ENCODE results near the gene WBP2NL.

Gene WBP2NL

DNA sequence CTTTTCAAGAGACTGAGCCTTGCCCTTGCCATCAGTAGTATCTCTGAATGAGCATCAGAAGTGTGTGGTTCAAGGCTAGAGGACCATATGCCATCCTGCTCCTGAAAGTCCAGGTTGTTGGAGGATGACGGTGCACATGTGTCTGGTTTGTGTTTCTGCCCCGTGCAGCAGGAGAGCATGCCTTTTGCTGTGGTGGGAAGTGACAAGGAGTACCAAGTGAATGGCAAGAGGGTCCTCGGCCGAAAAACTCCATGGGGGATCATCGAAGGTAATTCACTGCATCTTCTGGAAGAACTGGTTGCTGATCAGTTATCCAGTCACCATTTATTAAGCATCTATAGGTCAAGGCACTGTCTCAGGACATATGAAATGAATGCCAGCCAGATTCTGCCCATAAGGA, 6.1 kb upstream of the WBP2NL start:
- Histone ChIP-seq H3K36me3 (no peaks in the 10 kb centered on the region), H3K4me3 (ENCODE audit: low read depth in 1 of 2, low read length in 1 of 2) (no peak overlapping the region), H3K27ac (no peak overlapping the region), H3K9me3 (no peaks in the 10 kb centered on the region), H3K4me1 (ENCODE audit: control insufficient read depth in 1 of 2, insufficient read depth in 1 of 2, low read depth in 1 of 2, low read length in 1 of 2) (no peaks in the 10 kb centered on the region), H3K27me3 (peaks cover 34% of the 10 kb centered on the region)
- TF ChIP-seq, protein P1, sequence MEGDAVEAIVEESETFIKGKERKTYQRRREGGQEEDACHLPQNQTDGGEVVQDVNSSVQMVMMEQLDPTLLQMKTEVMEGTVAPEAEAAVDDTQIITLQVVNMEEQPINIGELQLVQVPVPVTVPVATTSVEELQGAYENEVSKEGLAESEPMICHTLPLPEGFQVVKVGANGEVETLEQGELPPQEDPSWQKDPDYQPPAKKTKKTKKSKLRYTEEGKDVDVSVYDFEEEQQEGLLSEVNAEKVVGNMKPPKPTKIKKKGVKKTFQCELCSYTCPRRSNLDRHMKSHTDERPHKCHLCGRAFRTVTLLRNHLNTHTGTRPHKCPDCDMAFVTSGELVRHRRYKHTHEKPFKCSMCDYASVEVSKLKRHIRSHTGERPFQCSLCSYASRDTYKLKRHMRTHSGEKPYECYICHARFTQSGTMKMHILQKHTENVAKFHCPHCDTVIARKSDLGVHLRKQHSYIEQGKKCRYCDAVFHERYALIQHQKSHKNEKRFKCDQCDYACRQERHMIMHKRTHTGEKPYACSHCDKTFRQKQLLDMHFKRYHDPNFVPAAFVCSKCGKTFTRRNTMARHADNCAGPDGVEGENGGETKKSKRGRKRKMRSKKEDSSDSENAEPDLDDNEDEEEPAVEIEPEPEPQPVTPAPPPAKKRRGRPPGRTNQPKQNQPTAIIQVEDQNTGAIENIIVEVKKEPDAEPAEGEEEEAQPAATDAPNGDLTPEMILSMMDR (IDR thresholded peaks at IDR 0.05), result no peak

DNA sequence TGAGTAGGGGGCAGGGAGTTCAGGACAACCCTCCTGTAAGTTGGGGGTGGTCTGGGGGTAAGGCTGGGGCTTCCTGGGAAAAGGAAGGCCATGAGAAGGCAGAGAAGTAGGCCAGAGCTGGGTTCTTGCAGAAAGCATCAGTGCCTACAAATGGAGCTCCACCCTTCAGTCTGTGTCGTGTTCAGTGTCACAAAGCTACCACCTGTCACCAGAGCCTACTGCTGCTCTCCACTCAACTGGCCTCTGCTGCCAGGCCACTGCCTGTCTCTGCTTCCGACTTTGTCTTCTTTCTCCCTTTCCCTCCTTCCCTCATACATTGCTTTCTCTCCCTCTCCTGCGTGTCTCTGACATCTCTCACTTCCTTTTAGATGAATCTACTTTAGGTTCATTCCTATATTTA, 3.4 kb upstream of the WBP2NL start:
- H3K27me3 ChIP-seq, result peaks cover 36% of the 10 kb centered on the region
- TF ChIP-seq, protein P1 (IDR thresholded peaks at IDR 0.05), result no peak
- H3K4me3 ChIP-seq (ENCODE audit: low read depth in 1 of 2, low read length in 1 of 2), result no peak overlapping the region
- H3K27ac ChIP-seq, result no peak overlapping the region
- peaks cover 5 to 10% of the 10 kb centered on the region in 2 experiments for H3K4me1 ChIP-seq (ENCODE audit: control insufficient read depth in 1 of 2, insufficient read depth in 1 of 2, low read depth in 1 of 2, low read length in 1 of 2)
- H3K9me3 ChIP-seq, result no peaks in the 10 kb centered on the region
- H3K36me3 ChIP-seq, result no peaks in the 10 kb centered on the region

DNA sequence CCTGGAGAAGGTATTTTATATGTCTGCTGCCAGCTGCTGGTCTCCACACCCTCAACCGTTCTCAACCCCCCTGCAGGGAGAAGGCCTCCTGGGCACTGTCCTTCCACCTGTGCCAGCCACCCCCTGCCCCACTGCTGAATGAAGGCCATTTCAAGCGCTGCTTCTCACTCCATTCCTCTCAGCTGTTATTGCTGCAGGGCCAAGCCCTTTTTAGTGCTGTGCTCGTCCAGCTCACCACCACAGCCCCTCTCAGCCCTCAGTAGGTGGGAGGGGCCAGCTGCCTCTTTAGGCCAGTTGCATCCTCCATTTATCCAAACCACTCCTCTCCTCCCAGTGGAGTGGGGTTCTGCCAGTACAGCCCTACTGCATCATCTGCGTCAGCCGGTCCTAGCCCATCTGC, 1.8 kb upstream of the WBP2NL start:
- H3K27me3 ChIP-seq, result peaks cover 29% of the 10 kb centered on the region
- TF ChIP-seq, protein P1 (IDR thresholded peaks at IDR 0.05), result no peak

DNA sequence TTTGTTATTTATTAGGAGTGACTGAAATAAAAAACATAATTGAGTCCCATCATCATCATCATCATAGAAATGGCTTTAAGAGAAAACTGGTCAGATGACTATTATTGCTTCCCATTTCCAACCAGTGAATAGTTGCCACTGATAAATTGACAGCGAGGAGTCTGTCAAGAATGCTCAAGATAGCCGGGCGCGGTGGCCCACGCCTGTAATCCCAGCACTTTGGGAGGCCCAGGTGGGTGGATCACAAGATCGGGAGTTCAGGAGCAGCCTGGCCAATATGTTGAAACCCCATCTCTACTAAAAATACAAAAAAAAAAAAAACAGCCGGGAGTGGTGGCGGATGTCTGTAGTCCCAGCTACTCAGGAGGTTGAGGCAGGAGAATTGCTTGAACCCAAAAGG, 1.9 kb downstream of the WBP2NL start:
- Histone ChIP-seq H3K36me3 (no peaks in the 10 kb centered on the region), H3K9me3 (no peaks in the 10 kb centered on the region), H3K27me3 (peaks cover 35% of the 10 kb centered on the region), H3K4me1 (ENCODE audit: control insufficient read depth in 1 of 2, insufficient read depth in 1 of 2, low read depth in 1 of 2, low read length in 1 of 2) (peaks cover 5 to 10% of the 10 kb centered on the region in 2 experiments), H3K27ac (no peak overlapping the region), H3K4me3 (ENCODE audit: low read depth in 1 of 2, low read length in 1 of 2) (no peak overlapping the region)
- TF ChIP-seq, protein P1 (IDR thresholded peaks at IDR 0.05), result no peak

More for the DNA sequence above, 1.8 kb upstream of the WBP2NL start:
- H3K9me3 ChIP-seq, result no peaks in the 10 kb centered on the region
- no peak overlapping the region for H3K27ac ChIP-seq
- no peak overlapping the region for H3K4me3 ChIP-seq (ENCODE audit: low read depth in 1 of 2, low read length in 1 of 2)
- H3K4me1 ChIP-seq (ENCODE audit: control insufficient read depth in 1 of 2, insufficient read depth in 1 of 2, low read depth in 1 of 2, low read length in 1 of 2), result peaks cover 5 to 10% of the 10 kb centered on the region in 2 experiments
- H3K36me3 ChIP-seq, result no peaks in the 10 kb centered on the region

DNA sequence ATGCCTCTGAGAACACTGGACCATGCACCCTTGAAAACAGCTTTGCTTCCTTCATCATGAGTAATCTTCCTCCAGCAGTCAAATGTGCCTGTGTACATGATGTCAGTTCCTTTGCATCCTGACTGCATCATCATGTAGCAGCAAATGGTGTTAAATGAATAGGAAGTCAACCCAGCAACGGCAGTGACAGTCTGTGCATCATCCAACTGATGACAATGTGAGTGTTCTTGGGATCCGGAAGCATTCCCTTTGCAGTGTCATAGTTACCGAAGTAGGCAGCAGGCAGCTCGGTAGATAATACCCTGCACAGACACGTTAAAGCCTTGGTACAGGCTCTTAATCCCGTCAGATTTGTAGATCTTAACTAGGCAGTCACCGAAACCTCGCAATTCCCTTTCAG, 2.5 kb downstream of the WBP2NL start:
- H3K27ac ChIP-seq, result no peak overlapping the region
- H3K36me3 ChIP-seq, result no peaks in the 10 kb centered on the region
- no peak overlapping the region for H3K4me3 ChIP-seq (ENCODE audit: low read depth in 1 of 2, low read length in 1 of 2)
- H3K27me3 ChIP-seq, result peaks cover 39% of the 10 kb centered on the region
- H3K9me3 ChIP-seq, result no peaks in the 10 kb centered on the region
- peaks cover 5 to 10% of the 10 kb centered on the region in 2 experiments for H3K4me1 ChIP-seq (ENCODE audit: control insufficient read depth in 1 of 2, insufficient read depth in 1 of 2, low read depth in 1 of 2, low read length in 1 of 2)
- TF ChIP-seq, protein P1 (IDR thresholded peaks at IDR 0.05), result no peak

DNA sequence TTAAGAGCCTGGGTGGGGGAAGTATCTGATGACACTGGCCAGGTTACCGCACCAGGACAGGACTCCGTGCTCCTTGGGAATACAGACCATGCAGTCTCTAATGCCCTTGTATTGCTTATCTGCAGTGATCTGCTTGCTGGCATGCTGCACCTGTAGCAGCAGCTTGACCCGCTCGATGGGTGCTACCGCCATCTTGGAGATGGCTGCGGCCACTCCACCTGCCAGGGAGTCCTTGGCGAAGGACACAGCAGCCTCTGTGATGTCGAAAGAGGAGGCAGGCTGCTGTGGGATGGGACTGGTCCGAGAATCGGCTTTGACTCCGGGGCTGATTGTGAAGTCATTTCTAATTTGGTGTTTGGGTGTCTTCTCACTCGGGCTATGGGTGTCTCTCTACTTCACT, 3.1 kb downstream of the WBP2NL start:
- TF ChIP-seq, protein P1 (IDR thresholded peaks at IDR 0.05), result no peak
- Histone ChIP-seq H3K9me3 (no peaks in the 10 kb centered on the region), H3K4me1 (ENCODE audit: control insufficient read depth in 1 of 2, insufficient read depth in 1 of 2, low read depth in 1 of 2, low read length in 1 of 2) (peaks cover 5 to 10% of the 10 kb centered on the region in 2 experiments), H3K36me3 (no peaks in the 10 kb centered on the region), H3K27me3 (peaks cover 39% of the 10 kb centered on the region), H3K27ac (no peak overlapping the region), H3K4me3 (ENCODE audit: low read depth in 1 of 2, low read length in 1 of 2) (no peak overlapping the region)
